H1 (cell line): ENCODE data around the gene PIBF1.
"Not testable (repeated sequence)": the region's sequence is repeated elsewhere in the genome, so short reads cannot be mapped to it uniquely, and the experiment has no call there.

ENCODE experiments used
- POLR2A ChIP-seq, 2 experiments: IDR thresholded peaks; 1 replicate in 1 of 2; 2 replicates in 1 of 2; pipeline ENCODE4 v1.6.1; 2011; ENCODE audit warnings: low read depth in 2 of 2, low read length in 2 of 2, mild to moderate bottlenecking in 2 of 2; ENCODE audit errors: control extremely low read depth in 1 of 2
- POLR2AphosphoS5 ChIP-seq: IDR thresholded peaks from 2 replicates; pipeline ENCODE4 v1.6.1; 2011; ENCODE audit warnings: low read depth, low read length
- POU5F1 ChIP-seq: IDR thresholded peaks from 2 replicates; pipeline ENCODE4 v1.6.1; 2011; ENCODE audit warnings: low read depth, mild to moderate bottlenecking, low read length, moderate library complexity
- RFX5 ChIP-seq: IDR thresholded peaks from 2 replicates; pipeline ENCODE4 v1.6.1; 2011; ENCODE audit warnings: low read depth, low read length, improper control_type of control experiment, borderline replicate concordance
- SIN3A ChIP-seq, 2 experiments: IDR thresholded peaks in 1 of 2; conservative IDR thresholded peaks in 1 of 2; 2 replicates each; pipeline ENCODE4 v1.6.1; 2011 to 2012; ENCODE audit warnings: low read length in 2 of 2, improper control_type of control experiment in 1 of 2, low read depth in 1 of 2, mild to moderate bottlenecking in 1 of 2
- SP4 ChIP-seq: IDR thresholded peaks from 2 replicates; pipeline ENCODE4 v1.6.1; 2012; ENCODE audit warnings: low read length, inconsistent platforms
- TF ChIP-seq, protein P1 (sequence below), 3 experiments: IDR thresholded peaks; 1 replicate in 2 of 3; 2 replicates in 1 of 3; pipeline versions ENCODE4 v1.5.1 to v1.6.1; 2011; ENCODE audit warnings: low read length in 3 of 3, mild to moderate bottlenecking in 3 of 3, inconsistent platforms in 2 of 3, low read depth in 1 of 3, moderate library complexity in 1 of 3; ENCODE audit not compliant: insufficient read depth in 1 of 3; ENCODE audit errors: control extremely low read depth in 1 of 3

DNA sequence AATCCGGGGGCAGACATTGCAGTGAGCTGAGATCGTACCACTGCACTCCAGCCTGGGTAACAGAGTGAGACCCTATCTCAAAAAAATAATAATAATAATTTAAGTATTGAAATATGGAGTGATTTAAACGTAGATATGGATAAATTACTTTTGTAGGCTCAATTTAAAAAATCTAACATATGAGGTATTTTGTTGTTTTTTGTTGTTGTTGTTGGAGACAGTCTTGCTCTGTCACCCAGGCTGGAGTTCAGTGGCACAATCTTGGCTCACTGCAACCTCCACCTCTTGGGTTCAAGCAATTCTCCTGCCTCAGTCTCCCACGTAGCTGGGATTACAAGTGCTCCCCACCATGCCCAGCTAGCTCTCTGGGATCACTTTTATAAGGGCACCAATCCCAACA lies 2.7 kb downstream of the PIBF1 start:
- not testable (repeated sequence) for TF ChIP-seq POU5F1; POLR2A (IDR thresholded peaks at IDR 0.05; ENCODE audit: control extremely low read depth in 1 of 2, low read depth in 2 of 2, low read length in 2 of 2); POLR2AphosphoS5; SP4; RFX5; SIN3A (conservative IDR thresholded peaks at IDR 0.05 in 1 of 2, IDR thresholded peaks at IDR 0.05 in 1 of 2; ENCODE audit: low read depth in 1 of 2, low read length in 2 of 2)
- TF ChIP-seq, protein P1, sequence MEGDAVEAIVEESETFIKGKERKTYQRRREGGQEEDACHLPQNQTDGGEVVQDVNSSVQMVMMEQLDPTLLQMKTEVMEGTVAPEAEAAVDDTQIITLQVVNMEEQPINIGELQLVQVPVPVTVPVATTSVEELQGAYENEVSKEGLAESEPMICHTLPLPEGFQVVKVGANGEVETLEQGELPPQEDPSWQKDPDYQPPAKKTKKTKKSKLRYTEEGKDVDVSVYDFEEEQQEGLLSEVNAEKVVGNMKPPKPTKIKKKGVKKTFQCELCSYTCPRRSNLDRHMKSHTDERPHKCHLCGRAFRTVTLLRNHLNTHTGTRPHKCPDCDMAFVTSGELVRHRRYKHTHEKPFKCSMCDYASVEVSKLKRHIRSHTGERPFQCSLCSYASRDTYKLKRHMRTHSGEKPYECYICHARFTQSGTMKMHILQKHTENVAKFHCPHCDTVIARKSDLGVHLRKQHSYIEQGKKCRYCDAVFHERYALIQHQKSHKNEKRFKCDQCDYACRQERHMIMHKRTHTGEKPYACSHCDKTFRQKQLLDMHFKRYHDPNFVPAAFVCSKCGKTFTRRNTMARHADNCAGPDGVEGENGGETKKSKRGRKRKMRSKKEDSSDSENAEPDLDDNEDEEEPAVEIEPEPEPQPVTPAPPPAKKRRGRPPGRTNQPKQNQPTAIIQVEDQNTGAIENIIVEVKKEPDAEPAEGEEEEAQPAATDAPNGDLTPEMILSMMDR (IDR thresholded peaks at IDR 0.05; ENCODE audit: control extremely low read depth in 1 of 3, insufficient read depth in 1 of 3, low read depth in 1 of 3, low read length in 3 of 3), result not testable (repeated sequence)
